DOHH2 (cell line): ENCODE results near the gene ABCC6.

Source experiments
- H3F3A ChIP-seq: fragments of 200-600 bp; sonication (generic), shearing (Covaris generic); 2 replicates; pipeline ENCODE4 v1.6.0; 2016; ENCODE audit warnings: antibody characterized with exemption, mild to moderate bottlenecking; ENCODE audit not compliant: control insufficient read depth, insufficient read depth
- H3K27ac ChIP-seq: fragments of 200-600 bp; sonication (generic); 2 replicates; pipeline ENCODE4 v1.5.1; 2014; ENCODE audit warnings: low read depth, mild to moderate bottlenecking, low read length, moderate library complexity
- H3K27me3 ChIP-seq: fragments of 200-600 bp; sonication (generic); 2 replicates; pipeline ENCODE4 v1.6.1; 2014; ENCODE audit warnings: mild to moderate bottlenecking, low read length, mixed read lengths; ENCODE audit not compliant: control insufficient read depth
- H3K36me3 ChIP-seq: fragments of 200-600 bp; sonication (generic); 2 replicates; pipeline ENCODE4 v1.6.1; 2014; ENCODE audit warnings: mild to moderate bottlenecking, low read length, moderate library complexity, mixed read lengths; ENCODE audit not compliant: control insufficient read depth
- H3K4me1 ChIP-seq: fragments of 200-600 bp; sonication (generic); 2 replicates; pipeline ENCODE4 v1.6.1; 2014; ENCODE audit warnings: mild to moderate bottlenecking, low read length, mixed read lengths; ENCODE audit not compliant: control insufficient read depth
- H3K4me2 ChIP-seq: fragments of 200-600 bp; sonication (generic); 2 replicates; pipeline ENCODE4 v1.6.0; 2014; ENCODE audit warnings: mild to moderate bottlenecking, low read length, moderate library complexity
- H3K4me3 ChIP-seq: fragments of 200-600 bp; sonication (generic); 2 replicates; pipeline ENCODE4 v1.5.1; 2014; ENCODE audit warnings: mild to moderate bottlenecking, low read length, mixed read lengths
- H3K79me2 ChIP-seq: fragments of 200-600 bp; sonication (generic); 2 replicates; pipeline ENCODE4 v1.6.1; 2014; ENCODE audit warnings: mild to moderate bottlenecking, low read length, mixed read lengths; ENCODE audit not compliant: control insufficient read depth
- H3K9me2 ChIP-seq: fragments of 200-600 bp; sonication (generic); replicated peaks from 2 replicates; pipeline ENCODE4 v1.6.1; 2014; ENCODE audit warnings: mild to moderate bottlenecking, low read length, mixed read lengths; ENCODE audit not compliant: control insufficient read depth
- H3K9me3 ChIP-seq: fragments of 200-600 bp; sonication (generic); 2 replicates; pipeline ENCODE4 v1.6.1; 2014; ENCODE audit warnings: antibody characterized with exemption, low read length, mixed read lengths; ENCODE audit not compliant: control insufficient read depth, insufficient read depth
- H4K20me1 ChIP-seq: fragments of 200-600 bp; sonication (generic); 2 replicates; pipeline ENCODE4 v1.6.0; 2014; ENCODE audit warnings: low read depth, mild to moderate bottlenecking, antibody characterized with exemption, low read length, moderate library complexity; ENCODE audit not compliant: control insufficient read depth, insufficient read depth
- CTCF ChIP-seq: fragments of 200-600 bp; sonication (generic); IDR thresholded peaks from one replicate; pipeline ENCODE4 v1.5.1; 2014; ENCODE audit warnings: antibody characterized with exemption, mild to moderate bottlenecking, low read depth, low read length; ENCODE audit not compliant: poor library complexity, severe bottlenecking
- EZH2phosphoT487 ChIP-seq: fragments of 200-600 bp; sonication (generic); IDR thresholded peaks from 2 replicates; pipeline ENCODE4 v1.6.1; 2017; ENCODE audit warnings: borderline replicate concordance, mild to moderate bottlenecking, antibody characterized with exemption, low read length, moderate library complexity, mixed read lengths

The ABCC6 gene

GRCh38 chr16:16108759-16109158, 114.5 kb downstream of the ABCC6 start:
- Histone ChIP-seq H3K4me3 (no peak overlapping the region), H3K4me2 (no peak overlapping the region), H3F3A (peaks cover 23% of the 10 kb centered on the region), H3K9me2 (no peaks in the 10 kb centered on the region), H3K9me3 (no peaks in the 10 kb centered on the region), H3K27me3 (no peaks in the 10 kb centered on the region), H3K27ac (no peak overlapping the region), H3K79me2 (no peaks in the 10 kb centered on the region), H3K4me1 (peaks cover 51% of the 10 kb centered on the region), H4K20me1 (no peaks in the 10 kb centered on the region), H3K36me3 (peaks cover 68% of the 10 kb centered on the region)
- no peak for TF ChIP-seq EZH2phosphoT487
- no peak for TF ChIP-seq CTCF

- peaks cover 68% of the 10 kb centered on the region for H3K36me3 ChIP-seq
- no peak overlapping the region for H3K4me3 ChIP-seq
- H3K27me3 ChIP-seq, result no peaks in the 10 kb centered on the region
- H3K4me2 ChIP-seq, result no peak overlapping the region
- H3K4me1 ChIP-seq, result peaks cover 60% of the 10 kb centered on the region
- no peaks in the 10 kb centered on the region for H4K20me1 ChIP-seq
- TF ChIP-seq CTCF, result no peak
- TF ChIP-seq EZH2phosphoT487, result no peak
- H3K79me2 ChIP-seq, result no peaks in the 10 kb centered on the region
- peak overlapping the region; percentile 93; the same call in 1 of the 2 replicates for H3K27ac ChIP-seq
- no peaks in the 10 kb centered on the region for H3K9me3 ChIP-seq
- H3K9me2 ChIP-seq, result no peaks in the 10 kb centered on the region
- peaks cover 24% of the 10 kb centered on the region for H3F3A ChIP-seq
These were observed 115.5 kb downstream of the ABCC6 start for GRCh38 chr16:16107839-16108238.

GRCh38 chr16:16106466-16106865, 116.8 kb downstream of the ABCC6 start:
- H3K4me2 ChIP-seq, result peak overlapping the region; percentile 76
- peaks cover 70% of the 10 kb centered on the region for H3K36me3 ChIP-seq

More at GRCh38 chr16:16106466-16106865, 116.8 kb downstream of the ABCC6 start:
- Histone ChIP-seq H3K4me1 (peaks cover 74% of the 10 kb centered on the region), H4K20me1 (no peaks in the 10 kb centered on the region), H3K27ac (peak overlapping the region; percentile 93), H3K4me3 (peak overlapping the region; percentile 59), H3F3A (peaks cover 27% of the 10 kb centered on the region), H3K9me2 (no peaks in the 10 kb centered on the region), H3K27me3 (no peaks in the 10 kb centered on the region), H3K9me3 (no peaks in the 10 kb centered on the region), H3K79me2 (peaks cover 1% of the 10 kb centered on the region; the same call in 1 of the 2 replicates)
- TF ChIP-seq EZH2phosphoT487 (no peak), CTCF (no peak)
